BJ (cell line): ENCODE data around the gene IL17RC. TPM values are rescaled to one million over a fixed set of nuclear protein-coding genes. Genes with fewer than 3 reads are reported as not detected.
A peak's percentile ranks its signal among the peaks of the same experiment; 100 is the strongest.

Experiments used
- CTCF ChIA-PET: fragments of 350-600 bp; formaldehyde crosslinking; extraction: SDS; loops from one replicate; lab custom pipeline; 2021; ENCODE audit warnings: antibody characterized with exemption, inconsistent platforms; lab: Yijun Ruan, JAX
- POLR2A ChIA-PET: fragments of 300-600 bp; sonication (Branson Sonifier 250); formaldehyde crosslinking; extraction: SDS; loops from one replicate; lab custom pipeline; 2021; ENCODE audit warnings: antibody characterized with exemption; lab: Charles Lee
- DNase-seq: peaks from one replicate; pipeline ENCODE4 v3.0.0-alpha.2; 2011; ENCODE audit warnings: low read depth
- H3K27me3 ChIP-seq: 2 replicates; pipeline ENCODE4 v1.6.0; 2011; ENCODE audit warnings: low read length; ENCODE audit not compliant: control insufficient read depth, insufficient read depth
- H3K36me3 ChIP-seq: 2 replicates; pipeline ENCODE4 v1.5.1; 2011; ENCODE audit warnings: low read length; ENCODE audit not compliant: control insufficient read depth, insufficient read depth
- H3K4me3 ChIP-seq: 2 replicates; pipeline ENCODE4 v1.5.1; 2011; ENCODE audit warnings: low read depth, mild to moderate bottlenecking, control low read depth, low read length
- polyA plus RNA-seq: library from polyadenylated mRNA; depleted of rRNA; stranded (reverse); fragments of >200 nt; gene quantifications from 2 replicates; pipeline ENCODE4 v1.2.3, GENCODE V29; 2011
- TF ChIP-seq, protein P1 (sequence below): IDR thresholded peaks from 2 replicates; pipeline ENCODE4 v1.5.1; 2011; ENCODE audit warnings: low read depth, mild to moderate bottlenecking, control low read depth, inconsistent platforms, low read length, moderate library complexity; ENCODE audit not compliant: insufficient read depth

The IL17RC gene
- polyA plus RNA-seq, 1 experiment, result 28.1 TPM

- ChIA-PET CTCF (no interaction called here), POLR2A (no interaction called here)
- DNase-seq, result no peak
- Histone ChIP-seq H3K27me3 (no peaks in the 10 kb centered on the region), H3K4me3 (no peak overlapping the region), H3K36me3 (no peaks in the 10 kb centered on the region)
- TF ChIP-seq, protein P1, sequence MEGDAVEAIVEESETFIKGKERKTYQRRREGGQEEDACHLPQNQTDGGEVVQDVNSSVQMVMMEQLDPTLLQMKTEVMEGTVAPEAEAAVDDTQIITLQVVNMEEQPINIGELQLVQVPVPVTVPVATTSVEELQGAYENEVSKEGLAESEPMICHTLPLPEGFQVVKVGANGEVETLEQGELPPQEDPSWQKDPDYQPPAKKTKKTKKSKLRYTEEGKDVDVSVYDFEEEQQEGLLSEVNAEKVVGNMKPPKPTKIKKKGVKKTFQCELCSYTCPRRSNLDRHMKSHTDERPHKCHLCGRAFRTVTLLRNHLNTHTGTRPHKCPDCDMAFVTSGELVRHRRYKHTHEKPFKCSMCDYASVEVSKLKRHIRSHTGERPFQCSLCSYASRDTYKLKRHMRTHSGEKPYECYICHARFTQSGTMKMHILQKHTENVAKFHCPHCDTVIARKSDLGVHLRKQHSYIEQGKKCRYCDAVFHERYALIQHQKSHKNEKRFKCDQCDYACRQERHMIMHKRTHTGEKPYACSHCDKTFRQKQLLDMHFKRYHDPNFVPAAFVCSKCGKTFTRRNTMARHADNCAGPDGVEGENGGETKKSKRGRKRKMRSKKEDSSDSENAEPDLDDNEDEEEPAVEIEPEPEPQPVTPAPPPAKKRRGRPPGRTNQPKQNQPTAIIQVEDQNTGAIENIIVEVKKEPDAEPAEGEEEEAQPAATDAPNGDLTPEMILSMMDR, result no peak
Measured at GRCh38 chr3:9881441-9881840, 35.5 kb upstream of the IL17RC start.

- CTCF ChIA-PET, result interaction anchor here (0.7 to 2.0 kb wide), 6 partner anchors 19 to 168 kb away, joined by 3 to 7 read pairs (median 4); no protein-coding TSS in a partner anchor
- H3K36me3 ChIP-seq, result no peaks in the 10 kb centered on the region
Measured at GRCh38 chr3:9883706-9884554, 33.0 kb upstream of the IL17RC start.

DNA sequence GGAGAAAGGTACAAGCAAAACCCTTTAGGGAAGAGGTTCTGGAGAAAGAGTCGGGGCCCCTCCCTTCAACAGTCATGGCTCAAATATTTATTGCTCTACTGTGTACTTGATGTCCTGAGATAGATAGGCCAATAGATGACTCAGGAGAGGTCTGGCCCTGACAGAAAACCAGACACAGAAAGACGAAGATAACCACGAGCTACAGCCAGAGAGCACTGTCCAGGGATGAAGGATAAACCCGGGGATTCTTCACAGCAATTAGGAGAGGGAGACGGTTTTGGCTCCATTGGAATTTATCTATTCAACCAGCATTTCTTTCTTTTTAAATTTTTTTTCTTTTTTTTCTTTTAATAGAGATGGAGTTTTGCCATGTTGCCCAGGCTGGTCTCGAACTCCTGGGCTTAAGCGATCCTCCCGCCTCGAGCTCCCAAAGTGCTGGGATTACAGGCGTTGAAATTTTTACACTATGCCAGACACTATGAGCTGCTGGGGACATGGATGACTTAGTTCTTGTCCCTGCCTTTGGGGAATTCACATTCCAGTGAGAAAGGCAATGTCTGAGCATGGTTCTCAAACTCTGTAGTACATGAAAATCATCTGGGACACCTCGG lies 32.2 kb upstream of the IL17RC start:
- no peak overlapping the region for H3K4me3 ChIP-seq
- POLR2A ChIA-PET, result interaction anchor here (0.7 to 0.8 kb wide), 2 partner anchors 12 to 230 kb away, joined by 3 to 4 read pairs; no protein-coding TSS in a partner anchor
- no peaks in the 10 kb centered on the region for H3K27me3 ChIP-seq
- DNase-seq, result peak; percentile 71
- H3K36me3 ChIP-seq, result no peaks in the 10 kb centered on the region
- TF ChIP-seq, protein P1, result 0 out of 2 replicates have a peak, but pooled peaks have one; percentile 10
- CTCF ChIA-PET, result interaction anchor here (0.7 to 2.0 kb wide), 5 partner anchors 20 to 168 kb away, joined by 3 to 7 read pairs (median 4); no protein-coding TSS in a partner anchor

More at GRCh38 chr3:9883706-9884554, 33.0 kb upstream of the IL17RC start:
- no peaks in the 10 kb centered on the region for H3K27me3 ChIP-seq
- DNase-seq, result peak; percentile 70
- TF ChIP-seq, protein P1, result no peak
- POLR2A ChIA-PET, result interaction anchor here (0.7 to 0.8 kb wide), 2 partner anchors 11 to 231 kb away, joined by 3 to 4 read pairs; no protein-coding TSS in a partner anchor
- no peak overlapping the region for H3K4me3 ChIP-seq

DNA sequence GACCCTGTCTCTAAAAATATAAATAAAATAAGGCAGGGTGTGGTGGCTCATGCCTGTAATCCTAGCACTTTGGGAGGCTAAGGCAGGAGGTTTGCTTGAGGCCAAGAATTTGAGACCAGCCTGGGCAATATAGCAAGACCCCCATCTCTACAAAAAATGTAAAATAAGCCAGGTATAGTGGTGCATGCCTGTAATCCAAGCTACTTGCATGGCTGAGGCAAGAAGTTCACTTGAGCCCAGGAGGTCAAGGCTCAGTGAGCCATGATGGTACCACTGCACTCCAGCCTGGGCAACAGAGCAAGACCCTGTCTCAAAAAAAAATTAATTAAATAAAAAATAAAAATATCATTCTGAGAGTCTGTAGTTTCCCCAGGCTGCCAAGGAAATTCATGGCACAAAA lies 30.6 kb upstream of the IL17RC start:
- POLR2A ChIA-PET, result no interaction called here
- Histone ChIP-seq H3K4me3 (no peak overlapping the region), H3K36me3 (no peaks in the 10 kb centered on the region), H3K27me3 (no peaks in the 10 kb centered on the region)
- TF ChIP-seq, protein P1, result no peak
- CTCF ChIA-PET, result no interaction called here
- DNase-seq, result no peak

DNA sequence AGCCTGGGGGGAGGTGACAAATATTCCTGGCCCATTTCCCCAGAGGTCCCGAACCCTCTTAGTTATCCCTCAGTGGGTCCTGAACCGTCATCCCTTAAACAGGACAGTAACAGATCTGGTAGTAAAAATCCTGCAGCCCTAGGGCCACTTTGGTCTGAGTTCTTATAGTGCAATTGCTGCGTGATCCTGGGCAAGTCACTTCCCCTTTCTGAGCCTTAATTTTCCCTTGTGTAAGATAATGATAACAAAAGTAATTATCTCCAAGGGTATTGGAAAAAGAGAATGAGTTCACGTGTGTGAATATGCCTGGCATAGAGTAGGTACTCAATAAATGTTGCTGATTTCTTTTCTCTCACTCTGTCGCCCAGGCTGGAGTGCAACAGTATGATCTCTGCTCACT lies 29.4 kb upstream of the IL17RC start:
- ChIA-PET POLR2A (no interaction called here), CTCF (no interaction called here)
- Histone ChIP-seq H3K4me3 (no peak overlapping the region), H3K27me3 (no peaks in the 10 kb centered on the region), H3K36me3 (no peaks in the 10 kb centered on the region)
- no peak for DNase-seq
- TF ChIP-seq, protein P1, result no peak
